DND-41 (cell line): ENCODE measurements around the gene SLC17A2.

Experiments used
- EZH2 ChIP-seq: IDR thresholded peaks from 3 replicates; pipeline ENCODE4 v1.6.1; 2012; ENCODE audit warnings: borderline replicate concordance, low read depth, mild to moderate bottlenecking, moderate library complexity, low read length, inconsistent platforms; ENCODE audit not compliant: severe bottlenecking
- TF ChIP-seq, protein P1 (sequence below): IDR thresholded peaks from 2 replicates; pipeline ENCODE4 v1.5.1; 2012; ENCODE audit warnings: borderline replicate concordance, low read length, moderate library complexity, mild to moderate bottlenecking; ENCODE audit not compliant: poor library complexity, severe bottlenecking; ENCODE audit errors: extremely low read depth

DNA sequence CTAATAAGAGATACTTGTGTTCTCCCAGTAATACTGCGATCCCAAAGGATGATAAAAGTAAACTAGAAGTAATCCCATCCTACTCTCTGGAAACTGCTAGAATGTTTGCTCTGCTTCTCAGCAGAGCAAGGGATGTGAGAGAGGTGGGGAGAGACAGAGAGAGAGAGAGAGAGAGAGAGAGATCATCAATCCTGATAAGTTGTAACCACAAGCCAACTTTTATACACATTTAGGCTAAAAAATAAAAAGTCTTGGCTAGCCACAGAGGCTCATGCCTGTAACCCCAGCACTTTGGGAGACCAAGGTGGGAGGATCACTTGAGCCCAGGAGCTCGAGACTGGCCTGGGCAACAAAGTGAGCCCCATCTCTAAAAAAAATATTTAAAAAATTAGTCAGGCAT, 16.1 kb upstream of the SLC17A2 start:
- TF ChIP-seq, protein P1, sequence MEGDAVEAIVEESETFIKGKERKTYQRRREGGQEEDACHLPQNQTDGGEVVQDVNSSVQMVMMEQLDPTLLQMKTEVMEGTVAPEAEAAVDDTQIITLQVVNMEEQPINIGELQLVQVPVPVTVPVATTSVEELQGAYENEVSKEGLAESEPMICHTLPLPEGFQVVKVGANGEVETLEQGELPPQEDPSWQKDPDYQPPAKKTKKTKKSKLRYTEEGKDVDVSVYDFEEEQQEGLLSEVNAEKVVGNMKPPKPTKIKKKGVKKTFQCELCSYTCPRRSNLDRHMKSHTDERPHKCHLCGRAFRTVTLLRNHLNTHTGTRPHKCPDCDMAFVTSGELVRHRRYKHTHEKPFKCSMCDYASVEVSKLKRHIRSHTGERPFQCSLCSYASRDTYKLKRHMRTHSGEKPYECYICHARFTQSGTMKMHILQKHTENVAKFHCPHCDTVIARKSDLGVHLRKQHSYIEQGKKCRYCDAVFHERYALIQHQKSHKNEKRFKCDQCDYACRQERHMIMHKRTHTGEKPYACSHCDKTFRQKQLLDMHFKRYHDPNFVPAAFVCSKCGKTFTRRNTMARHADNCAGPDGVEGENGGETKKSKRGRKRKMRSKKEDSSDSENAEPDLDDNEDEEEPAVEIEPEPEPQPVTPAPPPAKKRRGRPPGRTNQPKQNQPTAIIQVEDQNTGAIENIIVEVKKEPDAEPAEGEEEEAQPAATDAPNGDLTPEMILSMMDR, result no peak
- no peak for TF ChIP-seq EZH2
